Psoas muscle (tissue), 8 donors: Measurements from ENCODE around the gene NYNRIN. TPM values are rescaled to one million over a fixed set of nuclear protein-coding genes. Genes with fewer than 3 reads are reported as not detected.

Experiments used
- ATAC-seq, 4 donors: fragments of 200-7000 bp; cut with Tn5 transposase; one replicate each; pipeline ENCODE4 v1.9.1; 2020; ENCODE audit warnings: moderate library complexity in 3 of 4, mild to moderate bottlenecking in 2 of 4
- DNase-seq, 2 donors: peaks; one replicate each; pipeline ENCODE4 v3.0.0-alpha.2; 2020
- H3K27ac ChIP-seq: fragments of 200-600 bp; one replicate; pipeline ENCODE4 v1.8.0; 2022
- H3K27me3 ChIP-seq, 3 donors: fragments of 200-600 bp in 1 of 3; one replicate each; pipeline versions ENCODE4 v1.6.1 to v1.8.0; 2013 to 2022; ENCODE audit warnings: low read length in 2 of 3, mild to moderate bottlenecking in 2 of 3, moderate library complexity in 1 of 3; ENCODE audit not compliant: insufficient read depth in 3 of 3
- H3K36me3 ChIP-seq, 2 donors: fragments of 200-600 bp in 1 of 2; one replicate each; pipeline versions ENCODE4 v1.6.1 to v1.8.0; 2013 to 2022; ENCODE audit warnings: low read depth in 1 of 2, mild to moderate bottlenecking in 1 of 2, moderate library complexity in 1 of 2; ENCODE audit not compliant: insufficient read depth in 1 of 2
- H3K4me1 ChIP-seq: fragments of 200-600 bp; one replicate; pipeline ENCODE4 v1.8.0; 2022
- H3K4me3 ChIP-seq: fragments of 200-600 bp; one replicate; pipeline ENCODE4 v1.8.0; 2022; ENCODE audit warnings: mild to moderate bottlenecking
- H3K9me3 ChIP-seq: fragments of 200-600 bp; one replicate; pipeline ENCODE4 v1.8.0; 2022
- CTCF ChIP-seq: fragments of 200-600 bp; IDR thresholded peaks from one replicate; pipeline ENCODE4 v1.8.0; 2022; ENCODE audit warnings: antibody characterized with exemption
- WGBS, 3 donors: extraction: QIAGEN DNeasy Blood & Tissue Kit; methylation state at CpG; one replicate each; pipeline versions ENCODE4 v1.1.6 to v1.1.7; 2013; 5-methylcytosine and 5-hydroxymethylcytosine counted together
- intact Hi-C, 2 donors: fragments of 100-400 bp; cut with DNase I; formaldehyde crosslinking; loops; one replicate each; pipeline versions ENCODE4 v1.11.0 to v1.14.2; 2022
- polyA plus RNA-seq, 3 donors: library from polyadenylated mRNA; stranded (reverse); fragments of 200-250 nt; gene quantifications; one replicate each; pipeline ENCODE4 v1.2.3, GENCODE V29; 2013
- total RNA-seq, 4 donors: library from RNA; stranded (reverse); fragmentation: NEBNext Ultra II Directional in 2 of 4; extraction: Animal tissue kit (Norgen Biotek cat#: 25700) in 2 of 4; gene quantifications; one replicate each; pipeline versions ENCODE4 v1.2.1 to v1.2.4, GENCODE V29; 2021 to 2023
- donor health status: healthy with polysubstance abuse.
- donor health status: DM: no; HTN: no; CAD: no; lungs with moderate emphysema.
- donor health status: Bipolar disorder and iron deficiency.
- donor health status: healthy.
- donor health status: DM: yes; HTN: yes; CAD: no.
- donor health status: DM: no; HTN: no; CAD: no.
- donor health status: DM: no; HTN: no; CAD: no.
- donor health status: DM: yes; HTN: yes; CAD: no.

Gene NYNRIN
- total and polyA plus RNA-seq, 7 donors, result 1.1 to 8.0 (median 2.1) TPM

- TF ChIP-seq CTCF, result no peak
- intact Hi-C loops, result loop anchor here in 1 of 2 donors (1.0 kb wide), 1 partner anchor 17 kb away; no protein-coding TSS in a partner anchor
- 92 to 96% (median 96%) methylated on average over 10 of the region's 10 CpGs for WGBS, 3 donors
- peaks cover 0 to 8% of the 10 kb centered on the region in 2 donors for H3K36me3 ChIP-seq
- H3K9me3 ChIP-seq, result no peaks in the 10 kb centered on the region
- no peaks in the 10 kb centered on the region for H3K4me1 ChIP-seq
- H3K27me3 ChIP-seq, result no peaks in the 10 kb centered on the region
- DNase-seq (no peak), ATAC-seq (no peak)
- no peak overlapping the region for H3K4me3 ChIP-seq
- H3K27ac ChIP-seq, result no peak overlapping the region
These were observed 11.2 kb downstream of the NYNRIN start for GRCh38 chr14:24409956-24410355.

DNA sequence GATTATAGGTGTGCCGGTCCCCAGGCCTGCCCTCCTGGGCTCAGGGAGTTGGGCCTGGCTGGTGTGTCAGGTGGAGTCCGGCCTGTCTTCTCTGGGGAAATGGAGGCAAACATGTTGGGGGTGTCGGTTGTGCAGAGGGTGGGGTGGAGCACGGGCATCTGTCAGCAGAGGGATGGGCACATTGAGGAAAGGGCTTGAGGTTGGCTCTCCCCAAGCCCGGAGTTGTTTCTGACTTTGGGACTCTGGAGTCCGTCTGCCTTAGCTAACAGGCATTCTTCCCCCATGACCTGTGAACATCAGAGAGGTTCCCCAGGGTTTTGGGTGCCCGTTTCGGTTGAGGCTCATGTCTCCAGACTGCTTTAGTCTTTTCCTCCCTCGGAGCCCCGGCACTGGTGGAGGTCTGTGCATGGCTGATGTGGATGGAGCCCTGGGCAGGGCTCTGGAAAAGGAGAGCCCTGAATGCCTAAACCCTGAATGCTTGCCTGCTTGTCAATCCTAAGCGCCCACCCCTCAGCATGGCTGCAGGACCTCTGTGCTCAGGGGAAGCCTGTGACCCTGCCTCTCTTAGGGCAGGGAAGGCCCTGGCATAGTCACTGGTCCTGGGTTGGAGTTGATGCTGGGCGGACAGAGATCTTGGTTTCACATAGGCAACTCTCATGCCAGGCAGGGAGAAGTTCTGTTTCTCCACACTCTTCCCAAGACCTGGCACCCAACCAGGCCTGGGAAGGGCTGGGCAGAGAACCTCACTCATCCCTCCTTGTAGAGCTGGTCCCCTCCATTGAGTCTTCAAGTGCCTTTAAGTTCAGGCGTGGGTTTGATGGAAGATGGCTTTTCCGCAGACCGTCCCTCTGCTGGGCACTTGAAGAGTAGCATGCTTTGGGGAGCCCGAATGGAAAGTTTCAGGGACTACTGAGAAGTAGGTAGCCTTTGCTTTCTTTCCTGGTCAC, 12.9 kb downstream of the NYNRIN start:
- no peak overlapping the region for H3K27ac ChIP-seq
- no peaks in the 10 kb centered on the region for H3K9me3 ChIP-seq
- no peak overlapping the region for H3K4me3 ChIP-seq
- no peaks in the 10 kb centered on the region for H3K27me3 ChIP-seq
- peak in 1 of 4 donors; percentile 50 for ATAC-seq
- H3K4me1 ChIP-seq, result no peaks in the 10 kb centered on the region
- TF ChIP-seq CTCF, result peak; percentile 55
- 72 to 75% (median 73%) methylated on average over 16 of the region's 16 CpGs for WGBS, 3 donors
- H3K36me3 ChIP-seq, result peaks cover 0 to 8% of the 10 kb centered on the region in 2 donors
- intact Hi-C loops, result no loop called here
- no peak for DNase-seq

DNA sequence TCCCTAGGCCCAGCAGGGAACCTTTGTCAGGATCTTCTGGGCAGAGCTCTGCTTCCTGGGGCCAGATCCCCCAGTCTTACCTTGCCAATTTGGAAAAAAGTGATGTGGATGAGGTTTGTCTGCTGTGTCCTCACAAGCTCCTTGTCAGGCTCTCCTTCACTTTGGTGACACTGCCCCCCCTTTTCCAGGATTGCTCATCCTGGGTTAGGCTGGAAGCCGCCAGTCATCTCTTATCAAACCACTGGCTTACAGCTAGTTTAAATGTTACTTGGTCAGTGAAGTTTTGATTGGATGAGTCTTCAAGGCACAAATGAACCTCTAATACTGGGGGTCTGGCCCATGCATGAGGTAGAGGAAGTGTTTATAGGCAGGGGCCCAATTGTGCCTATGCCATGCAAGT, 15.3 kb downstream of the NYNRIN start:
- intact Hi-C loops, result no loop called here
- ATAC-seq (no peak), DNase-seq (no peak)
- no peak for TF ChIP-seq CTCF
- 96 to 100% (median 98%) methylated on average over 1 of the region's 1 CpG for WGBS, 3 donors
- H3K4me3 ChIP-seq, result no peak overlapping the region
- H3K27ac ChIP-seq, result no peak overlapping the region
- H3K4me1 ChIP-seq, result no peaks in the 10 kb centered on the region
- H3K36me3 ChIP-seq, result peaks cover 0 to 4% of the 10 kb centered on the region in 2 donors
- H3K27me3 ChIP-seq, result peaks cover 0 to 5% (median 0%) of the 10 kb centered on the region in 3 donors
- no peaks in the 10 kb centered on the region for H3K9me3 ChIP-seq

- intact Hi-C loops, result no loop called here
- 88 to 91% (median 89%) methylated on average over 11 to 15 of the region's 15 CpGs for WGBS, 3 donors
- ATAC-seq, result no peak
These were observed 16.1 kb downstream of the NYNRIN start for GRCh38 chr14:24414732-24415420.

More at GRCh38 chr14:24414732-24415420, 16.1 kb downstream of the NYNRIN start:
- no peaks in the 10 kb centered on the region for H3K4me1 ChIP-seq
- no peak for TF ChIP-seq CTCF
- peaks cover 0 to 4% of the 10 kb centered on the region in 2 donors for H3K36me3 ChIP-seq
- no peak overlapping the region for H3K4me3 ChIP-seq
- no peaks in the 10 kb centered on the region for H3K9me3 ChIP-seq
- DNase-seq, result no peak
- H3K27ac ChIP-seq, result no peak overlapping the region
- H3K27me3 ChIP-seq, result peaks cover 0 to 5% (median 0%) of the 10 kb centered on the region in 3 donors
